Osteoblast (primary cell): ENCODE results near the gene DEPDC1B. TPM values are rescaled to one million over a fixed set of nuclear protein-coding genes. Genes with fewer than 3 reads are reported as not detected.

ENCODE experiments used
- DNase-seq: peaks from one replicate; pipeline ENCODE4 v3.0.0; 2011; ENCODE audit warnings: low spot score, mixed read lengths; ENCODE audit not compliant: insufficient read length; ENCODE audit errors: missing footprints
- H2AFZ ChIP-seq: 2 replicates; pipeline ENCODE4 v1.6.0; 2011; ENCODE audit warnings: mild to moderate bottlenecking, low read length
- H3K27ac ChIP-seq: 2 replicates; pipeline ENCODE4 v1.5.1; 2011; ENCODE audit warnings: mild to moderate bottlenecking, low read depth, low read length, moderate library complexity
- H3K27me3 ChIP-seq: 2 replicates; pipeline ENCODE4 v1.6.0; 2012; ENCODE audit warnings: mild to moderate bottlenecking, control low read depth, inconsistent platforms, low read length, moderate library complexity; ENCODE audit not compliant: insufficient read depth
- H3K36me3 ChIP-seq: 2 replicates; pipeline ENCODE4 v1.5.1; 2011; ENCODE audit warnings: mild to moderate bottlenecking, low read length, control low read depth, moderate library complexity; ENCODE audit not compliant: insufficient read depth
- H3K4me1 ChIP-seq: 2 replicates; pipeline ENCODE4 v1.5.1; 2011; ENCODE audit warnings: mild to moderate bottlenecking, low read length, control low read depth, moderate library complexity; ENCODE audit not compliant: insufficient read depth
- H3K4me2 ChIP-seq: 2 replicates; pipeline ENCODE4 v1.6.0; 2011; ENCODE audit warnings: mild to moderate bottlenecking, low read length; ENCODE audit not compliant: insufficient read depth
- H3K4me3 ChIP-seq: fragments of 200-600 bp; sonication (generic); 3 replicates; pipeline ENCODE4 v1.5.1; 2012; ENCODE audit warnings: mild to moderate bottlenecking, low read length, inconsistent platforms; ENCODE audit not compliant: insufficient read depth
- H3K79me2 ChIP-seq: 2 replicates; pipeline ENCODE4 v1.6.0; 2012; ENCODE audit warnings: mild to moderate bottlenecking, low read length, control low read depth, inconsistent platforms; ENCODE audit not compliant: insufficient read depth
- H3K9me3 ChIP-seq: 2 replicates; pipeline ENCODE4 v1.5.1; 2011; ENCODE audit warnings: low read depth, low read length, control low read depth
- H4K20me1 ChIP-seq: 2 replicates; pipeline ENCODE4 v1.6.0; 2012; ENCODE audit warnings: mild to moderate bottlenecking, low read length, control low read depth; ENCODE audit not compliant: insufficient read depth
- CTCF ChIP-seq: IDR thresholded peaks from 2 replicates; pipeline ENCODE4 v1.5.1; 2011; ENCODE audit warnings: mild to moderate bottlenecking, low read depth, low read length, moderate library complexity; ENCODE audit errors: extremely low read depth
- total RNA-seq: library from RNA; depleted of rRNA; stranded (reverse); fragments of >200 nt; gene quantifications from 2 replicates; pipeline ENCODE4 v1.2.3, GENCODE V29; 2012

DEPDC1B gene
- total RNA-seq, 1 donor, result 1.4 TPM

GRCh38 chr5:60634051-60634450 is 65.9 kb downstream of the DEPDC1B start:
- H3K9me3 ChIP-seq, result no peaks in the 10 kb centered on the region
- no peak for DNase-seq
- peak overlapping the region; percentile 9 for H3K27ac ChIP-seq
- peaks cover 8% of the 10 kb centered on the region for H3K4me1 ChIP-seq
- no peak overlapping the region for H3K4me3 ChIP-seq
- no peak overlapping the region for H2AFZ ChIP-seq
- H3K79me2 ChIP-seq, result no peaks in the 10 kb centered on the region
- H4K20me1 ChIP-seq, result no peaks in the 10 kb centered on the region
- TF ChIP-seq CTCF, result no peak
- H3K36me3 ChIP-seq, result no peaks in the 10 kb centered on the region
- H3K27me3 ChIP-seq, result no peaks in the 10 kb centered on the region
- H3K4me2 ChIP-seq, result no peak overlapping the region

GRCh38 chr5:60633341-60633740 is 66.6 kb downstream of the DEPDC1B start:
- no peaks in the 10 kb centered on the region for H3K9me3 ChIP-seq
- no peaks in the 10 kb centered on the region for H3K27me3 ChIP-seq
- DNase-seq, result peak; percentile 81
- no peak overlapping the region for H3K4me2 ChIP-seq
- no peaks in the 10 kb centered on the region for H4K20me1 ChIP-seq
- H3K4me1 ChIP-seq, result peaks cover 8% of the 10 kb centered on the region
- H2AFZ ChIP-seq, result peak overlapping the region; percentile 30
- H3K36me3 ChIP-seq, result no peaks in the 10 kb centered on the region
- no peak for TF ChIP-seq CTCF
- H3K27ac ChIP-seq, result peak overlapping the region; percentile 68
- H3K79me2 ChIP-seq, result no peaks in the 10 kb centered on the region
- H3K4me3 ChIP-seq, result no peak overlapping the region

- peaks cover 8% of the 10 kb centered on the region for H3K4me1 ChIP-seq
- no peaks in the 10 kb centered on the region for H3K36me3 ChIP-seq
- H3K9me3 ChIP-seq, result no peaks in the 10 kb centered on the region
- H3K27me3 ChIP-seq, result no peaks in the 10 kb centered on the region
- DNase-seq, result no peak
- TF ChIP-seq CTCF, result no peak
- H2AFZ ChIP-seq, result no peak overlapping the region
- H3K27ac ChIP-seq, result no peak overlapping the region
- no peak overlapping the region for H3K4me3 ChIP-seq
- H3K79me2 ChIP-seq, result no peaks in the 10 kb centered on the region
- no peak overlapping the region for H3K4me2 ChIP-seq
- no peaks in the 10 kb centered on the region for H4K20me1 ChIP-seq
These were observed 67.8 kb downstream of the DEPDC1B start for GRCh38 chr5:60632153-60632552.

GRCh38 chr5:60630836-60631235 is 69.1 kb downstream of the DEPDC1B start:
- H3K9me3 ChIP-seq, result no peaks in the 10 kb centered on the region
- TF ChIP-seq CTCF, result no peak
- H3K27me3 ChIP-seq, result no peaks in the 10 kb centered on the region
- H3K36me3 ChIP-seq, result no peaks in the 10 kb centered on the region
- no peak overlapping the region for H2AFZ ChIP-seq
- DNase-seq, result no peak
- no peak overlapping the region for H3K4me3 ChIP-seq
- H3K79me2 ChIP-seq, result no peaks in the 10 kb centered on the region
- H4K20me1 ChIP-seq, result no peaks in the 10 kb centered on the region
- no peak overlapping the region for H3K27ac ChIP-seq
- H3K4me2 ChIP-seq, result no peak overlapping the region
- H3K4me1 ChIP-seq, result peaks cover 8% of the 10 kb centered on the region
